CD4-positive, alpha-beta T cell (primary cell): ENCODE results near the gene KRTAP12-2. TPM values are rescaled to one million over a fixed set of nuclear protein-coding genes. Genes with fewer than 3 reads are reported as not detected.

Experiments used
- ATAC-seq: fragments of 200-7000 bp; cut with Tn5 transposase; one replicate; pipeline ENCODE4 v1.10.0; 2022; ENCODE audit warnings: mild to moderate bottlenecking; ENCODE audit not compliant: poor library complexity
- CTCF ChIA-PET: fragments of 350-600 bp; sonication (Branson Sonifier 250); formaldehyde crosslinking; loops from one replicate; lab custom pipeline; 2021; ENCODE audit warnings: antibody characterized with exemption, inconsistent platforms; lab: Charles Lee
- POLR2A ChIA-PET: fragments of 350-600 bp; sonication (Branson Sonifier 250); formaldehyde crosslinking; loops from one replicate; lab custom pipeline; 2021; ENCODE audit warnings: antibody characterized with exemption, inconsistent platforms; lab: Charles Lee
- DNase-seq, 14 experiments: peaks; one replicate each; pipeline ENCODE4 v3.0.0-alpha.2; 2013 to 2020; ENCODE audit warnings: mixed read lengths in 2 of 14
- H3K27ac ChIP-seq, 2 donors: one replicate each; pipeline versions ENCODE4 v1.5.1 to v1.7.0; 2013; ENCODE audit warnings: low read length in 2 of 2, low read depth in 1 of 2, mild to moderate bottlenecking in 1 of 2
- H3K27me3 ChIP-seq, 2 experiments: 1 replicate in 1 of 2; 2 replicates in 1 of 2; pipeline versions ENCODE4 v1.6.1 to v1.7.0; 2013; ENCODE audit warnings: low read length in 2 of 2, control low read depth in 1 of 2, mild to moderate bottlenecking in 1 of 2, moderate library complexity in 1 of 2; ENCODE audit not compliant: insufficient read depth in 2 of 2, control insufficient read depth in 1 of 2
- H3K36me3 ChIP-seq: one replicate; pipeline ENCODE4 v1.6.1; 2013; ENCODE audit warnings: low read length, control low read depth; ENCODE audit not compliant: insufficient read depth
- H3K4me1 ChIP-seq: one replicate; pipeline ENCODE4 v1.6.1; 2013; ENCODE audit warnings: low read length, control low read depth; ENCODE audit not compliant: insufficient read depth
- H3K4me3 ChIP-seq: one replicate; pipeline ENCODE4 v1.5.1; 2013; ENCODE audit warnings: mild to moderate bottlenecking, low read length, moderate library complexity
- H3K9me3 ChIP-seq, 2 experiments: 1 replicate in 1 of 2; 2 replicates in 1 of 2; pipeline versions ENCODE4 v1.6.1 to v1.7.0; 2013; ENCODE audit warnings: low read length in 2 of 2, mild to moderate bottlenecking in 2 of 2, control low read depth in 1 of 2, moderate library complexity in 1 of 2; ENCODE audit not compliant: control insufficient read depth in 1 of 2, insufficient read depth in 1 of 2
- H3K27ac Mint-ChIP-seq: one replicate; pipeline ENCODE4 v1.8.0; 2020; ENCODE audit warnings: mixed read lengths
- H3K27me3 Mint-ChIP-seq: one replicate; pipeline ENCODE4 v1.8.0; 2021; ENCODE audit warnings: mixed read lengths
- H3K36me3 Mint-ChIP-seq: one replicate; pipeline ENCODE4 v1.8.0; 2021; ENCODE audit warnings: low read depth, mixed read lengths
- H3K4me1 Mint-ChIP-seq: one replicate; pipeline ENCODE4 v1.8.0; 2021; ENCODE audit warnings: low read depth, mixed read lengths
- H3K4me3 Mint-ChIP-seq: one replicate; pipeline ENCODE4 v1.8.0; 2020; ENCODE audit warnings: mild to moderate bottlenecking, mixed read lengths
- H3K9me3 Mint-ChIP-seq: one replicate; pipeline ENCODE4 v1.8.0; 2020; ENCODE audit warnings: mixed read lengths
- intact Hi-C, 2 experiments: fragments of 100-400 bp; cut with DNase I in 1 of 2; cut with micrococcal nuclease in 1 of 2; formaldehyde crosslinking; loops; one replicate each; pipeline versions ENCODE4 v1.15.1 to v1.9.0; 2023 to 2025; cut with DNase I, micrococcal nuclease
- total RNA-seq, 174 experiments: library from RNA in 2 of 174; stranded (reverse) in 2 of 174; gene quantifications; one replicate each; pipeline ENCODE4 v1.2.3 and lab custom pipeline; 2021 to 2026
- TF ChIP-seq, protein P1 (sequence below): fragments of 200-600 bp; IDR thresholded peaks from one replicate; pipeline ENCODE4 v1.8.0; 2022; ENCODE audit warnings: antibody characterized with exemption, mild to moderate bottlenecking

Gene KRTAP12-2
- total RNA-seq, 2 experiments from 2014 or later: not detected

DNA sequence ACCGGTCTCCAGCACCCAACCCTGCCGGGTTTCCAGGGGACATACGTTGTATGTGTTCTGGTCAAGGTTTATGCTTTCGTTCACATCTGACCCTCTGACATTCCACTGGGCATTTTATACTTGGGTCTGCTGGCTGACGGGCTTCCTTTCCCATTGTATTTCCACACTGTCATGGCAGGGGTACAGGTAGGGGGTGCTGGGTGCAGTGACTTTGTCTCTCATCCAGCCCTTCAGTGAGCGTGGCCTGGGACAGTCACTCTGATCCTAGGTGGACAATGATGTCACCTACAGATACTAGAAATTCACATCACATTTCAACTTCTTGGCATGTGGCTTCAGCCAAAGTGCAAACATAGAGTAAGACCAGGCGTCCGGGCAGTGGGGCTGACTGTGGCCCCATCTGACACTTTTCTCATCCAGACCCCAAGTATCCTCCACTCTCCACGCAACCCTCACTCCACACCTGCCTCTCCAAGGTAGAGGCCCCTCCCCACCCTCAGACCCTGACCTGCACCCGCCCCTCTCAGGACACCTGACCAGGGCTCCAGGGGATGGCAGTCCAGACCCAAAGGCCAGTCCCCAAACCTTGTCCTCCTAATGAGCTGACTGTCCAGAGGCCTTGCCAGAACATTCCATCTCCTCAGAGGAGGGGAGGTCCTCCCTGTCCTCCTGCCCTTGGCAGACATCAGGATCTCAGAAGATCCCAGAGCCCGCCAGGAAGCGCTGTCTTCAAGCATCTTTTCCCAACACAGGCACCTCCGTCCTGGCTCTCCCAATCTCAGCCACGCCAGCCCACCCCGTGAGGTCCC, 30.3 kb downstream of the KRTAP12-2 start:
- Histone ChIP-seq H3K27me3 (peaks cover 0 to 2% of the 10 kb centered on the region in 2 experiments), H3K9me3 (peaks cover 18 to 26% of the 10 kb centered on the region in 2 experiments), H3K4me3 (no peak overlapping the region), H3K4me1 (no peaks in the 10 kb centered on the region), H3K36me3 (no peaks in the 10 kb centered on the region), H3K27ac (no peak overlapping the region)
- Mint-ChIP-seq H3K4me1 (no peaks in the 10 kb centered on the region), H3K36me3 (peaks cover 9% of the 10 kb centered on the region), H3K4me3 (no peak overlapping the region), H3K9me3 (peaks cover 11% of the 10 kb centered on the region), H3K27ac (no peak overlapping the region), H3K27me3 (no peaks in the 10 kb centered on the region)
- intact Hi-C loops: no loop called here
- ChIA-PET CTCF (no interaction called here), POLR2A (no interaction called here)
- ATAC-seq (no peak), DNase-seq (peak in 1 of 14 experiments; percentile 5)
- TF ChIP-seq, protein P1, sequence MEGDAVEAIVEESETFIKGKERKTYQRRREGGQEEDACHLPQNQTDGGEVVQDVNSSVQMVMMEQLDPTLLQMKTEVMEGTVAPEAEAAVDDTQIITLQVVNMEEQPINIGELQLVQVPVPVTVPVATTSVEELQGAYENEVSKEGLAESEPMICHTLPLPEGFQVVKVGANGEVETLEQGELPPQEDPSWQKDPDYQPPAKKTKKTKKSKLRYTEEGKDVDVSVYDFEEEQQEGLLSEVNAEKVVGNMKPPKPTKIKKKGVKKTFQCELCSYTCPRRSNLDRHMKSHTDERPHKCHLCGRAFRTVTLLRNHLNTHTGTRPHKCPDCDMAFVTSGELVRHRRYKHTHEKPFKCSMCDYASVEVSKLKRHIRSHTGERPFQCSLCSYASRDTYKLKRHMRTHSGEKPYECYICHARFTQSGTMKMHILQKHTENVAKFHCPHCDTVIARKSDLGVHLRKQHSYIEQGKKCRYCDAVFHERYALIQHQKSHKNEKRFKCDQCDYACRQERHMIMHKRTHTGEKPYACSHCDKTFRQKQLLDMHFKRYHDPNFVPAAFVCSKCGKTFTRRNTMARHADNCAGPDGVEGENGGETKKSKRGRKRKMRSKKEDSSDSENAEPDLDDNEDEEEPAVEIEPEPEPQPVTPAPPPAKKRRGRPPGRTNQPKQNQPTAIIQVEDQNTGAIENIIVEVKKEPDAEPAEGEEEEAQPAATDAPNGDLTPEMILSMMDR: no peak

DNA sequence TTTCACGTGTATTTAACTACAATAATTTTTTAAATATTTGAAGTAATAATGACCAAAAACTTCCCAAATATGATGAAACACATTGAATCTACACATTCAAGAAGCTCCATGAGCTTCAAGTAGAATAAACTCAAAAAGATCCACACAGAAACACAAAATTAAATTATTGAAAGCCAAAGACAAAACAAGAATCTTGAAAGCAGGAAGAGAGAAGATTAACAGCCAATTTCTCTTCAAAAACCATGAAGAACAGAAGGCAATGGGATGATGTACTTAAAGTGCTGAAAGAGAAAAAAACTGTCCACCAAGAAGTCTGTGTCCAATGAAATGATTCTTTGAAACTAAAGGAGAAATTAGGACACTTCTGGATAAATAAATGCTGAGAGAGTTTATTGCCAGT, 34.7 kb downstream of the KRTAP12-2 start:
- H3K9me3 Mint-ChIP-seq: peaks cover 20% of the 10 kb centered on the region
- ChIA-PET POLR2A (no interaction called here), CTCF (no interaction called here)
- peaks cover 28% of the 10 kb centered on the region for H3K36me3 Mint-ChIP-seq
- Histone ChIP-seq H3K27me3 (no peaks in the 10 kb centered on the region), H3K27ac (no peak overlapping the region), H3K36me3 (no peaks in the 10 kb centered on the region), H3K4me1 (peaks cover 30% of the 10 kb centered on the region), H3K4me3 (no peak overlapping the region), H3K9me3 (peaks cover 35 to 36% of the 10 kb centered on the region in 2 experiments)
- no peaks in the 10 kb centered on the region for H3K27me3 Mint-ChIP-seq
- DNase-seq (no peak), ATAC-seq (no peak)
- TF ChIP-seq, protein P1: no peak
- no peak overlapping the region for H3K27ac Mint-ChIP-seq
- intact Hi-C loops: no loop called here
- peaks cover 25% of the 10 kb centered on the region for H3K4me1 Mint-ChIP-seq
- H3K4me3 Mint-ChIP-seq: no peak overlapping the region

DNA sequence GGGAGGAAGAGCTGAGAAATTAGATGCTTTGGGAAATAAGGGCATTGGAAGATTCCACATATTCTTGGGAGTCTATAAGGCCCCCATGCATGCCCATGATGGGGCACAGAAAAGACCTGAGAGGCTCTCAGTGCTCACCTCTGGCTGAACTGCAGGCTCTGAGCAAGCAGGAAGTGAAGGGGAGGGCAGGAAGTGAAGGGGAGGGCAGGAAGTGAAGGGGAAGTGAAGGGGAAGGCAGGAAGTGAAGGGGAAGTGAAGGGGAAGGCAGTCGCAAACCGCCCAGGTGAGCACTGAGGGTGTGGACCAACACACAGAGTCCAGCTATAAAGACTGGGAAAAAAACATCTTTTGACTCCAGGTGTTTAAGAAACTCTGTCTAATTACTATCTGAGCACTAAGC, 36.3 kb downstream of the KRTAP12-2 start:
- intact Hi-C loops: no loop called here
- no peak for ATAC-seq
- peaks cover 36 to 38% of the 10 kb centered on the region in 2 experiments for H3K9me3 ChIP-seq
- peak in 2 of 14 experiments; percentile 18 to 53 for DNase-seq
- peak overlapping the region; percentile 62 for H3K27ac Mint-ChIP-seq
- no peak overlapping the region for H3K27ac ChIP-seq
- peaks cover 20% of the 10 kb centered on the region for H3K9me3 Mint-ChIP-seq
- POLR2A ChIA-PET: interaction anchor here (0.9 to 1.0 kb wide), 2 partner anchors 11 to 27 kb away, joined by 3 to 4 read pairs; partner anchors contain the start of gene KRTAP12-3
- peaks cover 25% of the 10 kb centered on the region for H3K4me1 Mint-ChIP-seq
- no peaks in the 10 kb centered on the region for H3K36me3 ChIP-seq
- peaks cover 28% of the 10 kb centered on the region for H3K36me3 Mint-ChIP-seq
- no peaks in the 10 kb centered on the region for H3K27me3 Mint-ChIP-seq
- TF ChIP-seq, protein P1: no peak
- CTCF ChIA-PET: no interaction called here
- no peaks in the 10 kb centered on the region for H3K27me3 ChIP-seq
- peaks cover 46% of the 10 kb centered on the region for H3K4me1 ChIP-seq
- H3K4me3 ChIP-seq: no peak overlapping the region
- H3K4me3 Mint-ChIP-seq: no peak overlapping the region
